SK-N-SH treated with all-trans-retinoic acid at 6 μM for 48 hours (cell line): ENCODE results near the gene TAF5L.

ENCODE experiments used
- ATAC-seq: fragments of 200-7000 bp; cut with Tn5 transposase; 3 replicates; pipeline ENCODE4 v1.9.1; 2020; ENCODE audit warnings: mild to moderate bottlenecking, moderate library complexity
- ARNTL ChIP-seq: fragments of 450-650 bp; formaldehyde crosslinking; IDR thresholded peaks from 2 replicates; pipeline ENCODE4 v1.5.0; 2020; ENCODE audit warnings: low read depth, mild to moderate bottlenecking, moderate library complexity, borderline replicate concordance
- BACH2 ChIP-seq: fragments of 250-450 bp; sonication (Bioruptor Pico); IDR thresholded peaks from 2 replicates; pipeline ENCODE4 v1.9.0; 2021; ENCODE audit warnings: mild to moderate bottlenecking, borderline replicate concordance
- CREB5 ChIP-seq: fragments of 250-450 bp; sonication (Bioruptor Pico); IDR thresholded peaks from 2 replicates; pipeline ENCODE4 v1.5.1; 2020; ENCODE audit warnings: low read depth, mild to moderate bottlenecking, moderate library complexity
- ESRRG ChIP-seq: fragments of 250-450 bp; sonication (Bioruptor Pico); IDR thresholded peaks from 2 replicates; pipeline ENCODE4 v1.6.1; 2021; ENCODE audit warnings: mild to moderate bottlenecking
- GLIS3 ChIP-seq: fragments of 250-450 bp; sonication (Bioruptor Pico); IDR thresholded peaks from 2 replicates; pipeline ENCODE4 v1.5.0; 2020; ENCODE audit warnings: mild to moderate bottlenecking, moderate library complexity
- ISL1 ChIP-seq: fragments of 250-450 bp; sonication (Bioruptor Pico); IDR thresholded peaks from 2 replicates; pipeline ENCODE4 v2.1.2; 2022; ENCODE audit warnings: mild to moderate bottlenecking, moderate library complexity
- OSR1 ChIP-seq: fragments of 250-450 bp; sonication (Bioruptor Pico); IDR thresholded peaks from 2 replicates; pipeline ENCODE4 v1.8.0; 2022; ENCODE audit warnings: moderate library complexity, mild to moderate bottlenecking, inconsistent platforms
- PATZ1 ChIP-seq: fragments of 250-450 bp; sonication (Bioruptor Pico); IDR thresholded peaks from 2 replicates; pipeline ENCODE4 v1.8.0; 2020; ENCODE audit warnings: mild to moderate bottlenecking, moderate library complexity, borderline replicate concordance
- PPARA ChIP-seq: fragments of 250-450 bp; sonication (Bioruptor Pico); IDR thresholded peaks from 2 replicates; pipeline ENCODE4 v1.5.0; 2020; ENCODE audit warnings: mild to moderate bottlenecking, borderline replicate concordance
- RARB ChIP-seq: fragments of 250-450 bp; sonication (Bioruptor Pico); IDR thresholded peaks from 2 replicates; pipeline ENCODE4 v1.8.0; 2021; ENCODE audit warnings: mild to moderate bottlenecking, moderate library complexity
- SNAI2 ChIP-seq: fragments of 250-450 bp; sonication (Bioruptor Pico); IDR thresholded peaks from 2 replicates; pipeline ENCODE4 v1.5.0; 2020; ENCODE audit warnings: mild to moderate bottlenecking, moderate library complexity
- TOX ChIP-seq: fragments of 250-450 bp; sonication (Bioruptor Pico); IDR thresholded peaks from 2 replicates; pipeline ENCODE4 v1.8.0; 2021; ENCODE audit warnings: mild to moderate bottlenecking, moderate library complexity, borderline replicate concordance
- TSHZ2 ChIP-seq: fragments of 250-450 bp; sonication (Bioruptor Pico); IDR thresholded peaks from 2 replicates; pipeline ENCODE4 v1.5.0; 2020; ENCODE audit warnings: mild to moderate bottlenecking, moderate library complexity
- ZC3H10 ChIP-seq: fragments of 250-450 bp; sonication (Bioruptor Pico); IDR thresholded peaks from 2 replicates; pipeline ENCODE4 v1.5.1; 2021; ENCODE audit warnings: mild to moderate bottlenecking, moderate library complexity
- ZFP3 ChIP-seq: fragments of 250-450 bp; sonication (Bioruptor Pico); IDR thresholded peaks from 2 replicates; pipeline ENCODE4 v1.5.0; 2020; ENCODE audit warnings: mild to moderate bottlenecking, moderate library complexity
- ZFP30 ChIP-seq: fragments of 450-650 bp; formaldehyde crosslinking; IDR thresholded peaks from 2 replicates; pipeline ENCODE4 v1.5.0; 2022; ENCODE audit warnings: mild to moderate bottlenecking, moderate library complexity
- ZNF565 ChIP-seq: fragments of 450-650 bp; formaldehyde crosslinking; conservative IDR thresholded peaks from 2 replicates; pipeline ENCODE4 v1.5.0; 2020; ENCODE audit warnings: low read depth, mild to moderate bottlenecking, moderate library complexity
- ZNF70 ChIP-seq: fragments of 450-650 bp; formaldehyde crosslinking; IDR thresholded peaks from 2 replicates; pipeline ENCODE4 v1.5.0; 2020; ENCODE audit warnings: mild to moderate bottlenecking, moderate library complexity
- TF ChIP-seq, protein P1 (sequence below): fragments of 250-450 bp; sonication (Bioruptor Pico); IDR thresholded peaks from 2 replicates; pipeline ENCODE4 v1.8.0; 2021; ENCODE audit warnings: low read depth, mild to moderate bottlenecking, moderate library complexity, borderline replicate concordance

The TAF5L gene

DNA sequence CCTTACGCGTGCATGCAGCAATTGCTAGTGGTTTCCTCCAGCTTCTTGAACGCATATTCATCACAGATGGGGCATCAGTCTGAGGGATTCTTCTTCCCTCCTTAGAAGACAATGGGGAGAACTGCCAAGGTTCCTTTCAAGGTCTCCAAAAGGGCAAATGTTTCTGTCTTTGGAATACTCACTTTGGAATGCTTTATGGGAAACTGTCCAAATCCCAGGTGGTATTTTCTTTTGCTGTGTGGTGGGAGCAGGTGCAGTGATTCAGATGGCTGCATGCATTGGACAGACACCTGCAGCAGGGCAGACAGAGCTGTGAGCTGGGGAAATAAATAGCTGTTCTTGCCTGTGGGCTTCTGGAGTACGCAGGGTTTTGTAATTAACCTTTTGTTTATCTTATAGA is 40.7 kb upstream of the TAF5L start:
- TF ChIP-seq RARB (CRISPR knock-in tag): no peak
- TF ChIP-seq ZFP30 (CRISPR knock-in tag): no peak
- no peak for TF ChIP-seq ZC3H10
- no peak for TF ChIP-seq ZNF70 (CRISPR knock-in tag)
- TF ChIP-seq BACH2: no peak
- TF ChIP-seq PATZ1: no peak
- no peak for TF ChIP-seq ESRRG
- TF ChIP-seq ISL1: no peak
- no peak for TF ChIP-seq PPARA (CRISPR knock-in tag)
- ATAC-seq: no peak; the same call in 2 of the 3 replicates

DNA sequence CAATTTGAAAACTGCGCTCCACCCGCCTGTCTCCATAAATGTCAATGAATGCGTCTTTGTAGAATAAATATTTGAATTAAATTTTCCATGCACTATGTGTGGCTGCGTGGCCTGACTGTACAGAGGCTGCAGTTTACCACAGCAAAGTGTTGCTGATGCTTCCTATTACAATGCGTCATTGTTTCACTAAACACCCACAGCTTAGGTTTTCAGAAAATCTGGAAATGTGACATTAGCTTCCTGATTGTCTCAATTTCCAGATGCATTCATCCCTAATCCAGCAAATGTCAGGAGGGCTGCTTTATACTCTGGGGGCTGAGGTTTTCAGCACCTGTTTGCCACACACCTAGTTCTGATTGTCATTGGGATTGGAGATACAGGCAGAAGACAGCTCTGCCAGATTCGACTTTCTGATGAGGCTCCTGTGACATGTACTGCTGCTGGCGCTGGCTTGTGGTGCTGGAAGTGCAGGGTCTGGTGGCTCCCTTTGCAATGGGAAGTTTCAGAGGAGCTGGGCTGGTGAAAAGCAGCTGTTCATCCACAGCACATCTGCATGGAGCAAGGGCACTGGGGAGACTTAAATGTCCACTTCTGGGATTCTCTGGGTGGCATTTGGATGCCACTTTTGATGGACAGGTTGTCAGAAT is 40.1 kb upstream of the TAF5L start:
- ATAC-seq: no peak
- TF ChIP-seq ZNF565 (CRISPR knock-in tag) (no peak), ZFP3 (CRISPR knock-in tag) (no peak), OSR1 (CRISPR knock-in tag) (no peak), SNAI2 (CRISPR knock-in tag) (no peak), TOX (CRISPR knock-in tag) (no peak)

GRCh38 chr1:229664133-229664689 is 38.3 kb upstream of the TAF5L start:
- TF ChIP-seq ZNF565 (CRISPR knock-in tag) (no peak), ZFP3 (CRISPR knock-in tag) (no peak), GLIS3 (no peak), ZFP30 (CRISPR knock-in tag) (no peak), TSHZ2 (peak; percentile 47; the same call in 1 of the 2 replicates), OSR1 (CRISPR knock-in tag) (no peak)
- TF ChIP-seq, protein P1, sequence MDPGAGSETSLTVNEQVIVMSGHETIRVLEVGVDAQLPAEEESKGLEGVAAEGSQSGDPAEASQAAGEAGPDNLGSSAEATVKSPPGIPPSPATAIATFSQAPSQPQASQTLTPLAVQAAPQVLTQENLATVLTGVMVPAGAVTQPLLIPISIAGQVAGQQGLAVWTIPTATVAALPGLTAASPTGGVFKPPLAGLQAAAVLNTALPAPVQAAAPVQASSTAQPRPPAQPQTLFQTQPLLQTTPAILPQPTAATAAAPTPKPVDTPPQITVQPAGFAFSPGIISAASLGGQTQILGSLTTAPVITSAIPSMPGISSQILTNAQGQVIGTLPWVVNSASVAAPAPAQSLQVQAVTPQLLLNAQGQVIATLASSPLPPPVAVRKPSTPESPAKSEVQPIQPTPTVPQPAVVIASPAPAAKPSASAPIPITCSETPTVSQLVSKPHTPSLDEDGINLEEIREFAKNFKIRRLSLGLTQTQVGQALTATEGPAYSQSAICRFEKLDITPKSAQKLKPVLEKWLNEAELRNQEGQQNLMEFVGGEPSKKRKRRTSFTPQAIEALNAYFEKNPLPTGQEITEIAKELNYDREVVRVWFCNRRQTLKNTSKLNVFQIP: no peak
- TF ChIP-seq, all 23 proteins: peak for 1
- peak; percentile 16; the same call in 1 of the 3 replicates for ATAC-seq

GRCh38 chr1:229661897-229662296 is 36.0 kb upstream of the TAF5L start:
- TF ChIP-seq CREB5 (CRISPR knock-in tag) (no peak), ZNF70 (CRISPR knock-in tag) (no peak), ESRRG (no peak), GLIS3 (no peak), ARNTL (CRISPR knock-in tag) (no peak)
- ATAC-seq: no peak
